B cell (primary cell): ENCODE results near the gene FARSB. TPM values are rescaled to one million over a fixed set of nuclear protein-coding genes. Genes with fewer than 3 reads are reported as not detected.

Experiments
- ATAC-seq: fragments of 200-7000 bp; cut with Tn5 transposase; one replicate; pipeline ENCODE4 v1.10.0; 2021; ENCODE audit warnings: low read depth, mild to moderate bottlenecking, moderate number of reproducible peaks, moderate library complexity
- CTCF ChIA-PET: fragments of 350-600 bp; sonication (Branson Sonifier 250); formaldehyde crosslinking; loops from one replicate; lab custom pipeline; 2021; ENCODE audit warnings: antibody characterized with exemption, inconsistent platforms; lab: Charles Lee
- POLR2A ChIA-PET: fragments of 350-600 bp; sonication (Branson Sonifier 250); formaldehyde crosslinking; loops from one replicate; lab custom pipeline; 2021; ENCODE audit warnings: antibody characterized with exemption; lab: Charles Lee
- DNase-seq: peaks from one replicate; pipeline ENCODE4 v3.0.0; 2013
- H2AFZ ChIP-seq: 2 replicates; pipeline ENCODE4 v1.6.1; 2012; ENCODE audit warnings: mild to moderate bottlenecking, low read depth, low read length; ENCODE audit not compliant: insufficient read depth, poor library complexity, severe bottlenecking
- H3K27ac ChIP-seq, 2 donors: 1 replicate in 1 of 2; 2 replicates in 1 of 2; pipeline ENCODE4 v1.5.1; 2012 to 2013; ENCODE audit warnings: low read length in 2 of 2, mild to moderate bottlenecking in 2 of 2, moderate library complexity in 1 of 2
- H3K27me3 ChIP-seq, 4 experiments: fragments of 200-600 bp in 1 of 4; sonication (generic) in 1 of 4; replicated peaks in 1 of 4; 1 replicate in 2 of 4; 2 replicates in 2 of 4; pipeline versions ENCODE4 v1.6.1 to v1.7.0; 2013 to 2016; ENCODE audit warnings: low read length in 3 of 4, mild to moderate bottlenecking in 2 of 4, mixed read lengths in 1 of 4, moderate library complexity in 1 of 4; ENCODE audit not compliant: insufficient read depth in 4 of 4, control insufficient read depth in 3 of 4; ENCODE audit errors: control extremely low read depth in 1 of 4
- H3K36me3 ChIP-seq, 2 experiments: replicated peaks in 1 of 2; 1 replicate in 1 of 2; 2 replicates in 1 of 2; pipeline versions ENCODE4 v1.6.1 to v1.7.1; 2013; ENCODE audit warnings: low read length in 1 of 2; ENCODE audit not compliant: insufficient read depth in 2 of 2, control insufficient read depth in 1 of 2; ENCODE audit errors: control extremely low read depth in 1 of 2, extremely low read depth in 1 of 2
- H3K4me1 ChIP-seq, 2 donors: fragments of 200-600 bp in 1 of 2; sonication (generic) in 1 of 2; 1 replicate in 1 of 2; 2 replicates in 1 of 2; pipeline versions ENCODE4 v1.5.1 to v1.6.1; 2013 to 2017; ENCODE audit warnings: low read length in 2 of 2; ENCODE audit not compliant: control insufficient read depth in 2 of 2, insufficient read depth in 2 of 2
- H3K4me2 ChIP-seq: replicated peaks from 2 replicates; pipeline ENCODE3; 2012; ENCODE audit warnings: mild to moderate bottlenecking, low read depth, low read length; ENCODE audit not compliant: poor library complexity, severe bottlenecking
- H3K4me3 ChIP-seq, 5 experiments: fragments of 200-600 bp in 1 of 5; sonication (generic) in 1 of 5; 1 replicate in 3 of 5; 2 replicates in 2 of 5; pipeline versions ENCODE4 v1.5.1 to v1.7.0; 2011 to 2016; ENCODE audit warnings: low read length in 4 of 5, mild to moderate bottlenecking in 4 of 5, low read depth in 2 of 5, control low read depth in 1 of 5, moderate library complexity in 1 of 5; ENCODE audit not compliant: insufficient read depth in 1 of 5; ENCODE audit errors: control extremely low read depth in 1 of 5, extremely low read depth in 1 of 5
- H3K79me2 ChIP-seq: fragments of 200-600 bp; sonication (generic); one replicate; pipeline ENCODE4 v1.6.0; 2016; ENCODE audit warnings: low read length; ENCODE audit not compliant: control insufficient read depth, insufficient read depth
- H3K9ac ChIP-seq: fragments of 200-600 bp; sonication (generic); 2 replicates; pipeline ENCODE4 v1.6.1; 2017; ENCODE audit warnings: mild to moderate bottlenecking, low read length, moderate library complexity
- H3K9me3 ChIP-seq, 3 donors: one replicate each; pipeline versions ENCODE4 v1.6.1 to v1.7.1; 2013; ENCODE audit warnings: low read length in 2 of 3; ENCODE audit not compliant: control insufficient read depth in 2 of 3, insufficient read depth in 1 of 3; ENCODE audit errors: control extremely low read depth in 1 of 3
- H4K20me1 ChIP-seq: 2 replicates; pipeline ENCODE4 v1.6.0; 2012; ENCODE audit warnings: mild to moderate bottlenecking, low read length; ENCODE audit not compliant: insufficient read depth, control insufficient read depth, poor library complexity, severe bottlenecking
- H3K27ac Mint-ChIP-seq: one replicate; pipeline ENCODE4 v1.8.0; 2021; ENCODE audit warnings: mixed read lengths
- H3K27me3 Mint-ChIP-seq: one replicate; pipeline ENCODE4 v1.8.0; 2021; ENCODE audit warnings: mixed read lengths
- H3K4me1 Mint-ChIP-seq: one replicate; pipeline ENCODE4 v1.8.0; 2021; ENCODE audit warnings: mixed read lengths
- H3K4me3 Mint-ChIP-seq: one replicate; pipeline ENCODE4 v1.8.0; 2021; ENCODE audit warnings: mixed read lengths
- H3K9me3 Mint-ChIP-seq: one replicate; pipeline ENCODE4 v1.8.0; 2022; ENCODE audit warnings: mixed read lengths; ENCODE audit not compliant: insufficient read depth
- EZH2 ChIP-seq: IDR thresholded peaks from 2 replicates; pipeline ENCODE4 v1.6.1; 2012; ENCODE audit warnings: borderline replicate concordance, low read depth, mild to moderate bottlenecking, moderate library complexity, low read length; ENCODE audit not compliant: insufficient read depth, poor library complexity, severe bottlenecking
- WGBS: methylation state at CpG from one replicate; pipeline ENCODE4 v1.1.5; 2013; ENCODE audit warnings: missing lambda C conversion rate; ENCODE audit not compliant: insufficient coverage; 5-methylcytosine and 5-hydroxymethylcytosine counted together
- intact Hi-C: fragments of 100-400 bp; cut with micrococcal nuclease; formaldehyde crosslinking; loops from one replicate; pipeline ENCODE4 v1.10.0; 2022
- polyA plus RNA-seq: library from polyadenylated mRNA; depleted of rRNA; stranded (reverse); fragments of >200 nt; gene quantifications from 2 replicates; pipeline ENCODE4 v1.2.3, GENCODE V29; 2012
- total RNA-seq, 2 donors: library from RNA; stranded (reverse); fragments of 120-200 nt in 1 of 2; gene quantifications; 1 replicate in 1 of 2; 2 replicates in 1 of 2; pipeline versions ENCODE4 v1.2.3 to v1.2.4, GENCODE V29; 2013 to 2022
- TF ChIP-seq, protein P1 (sequence below): fragments of 200-600 bp; IDR thresholded peaks from one replicate; pipeline ENCODE4 v1.8.0; 2022; ENCODE audit warnings: antibody characterized with exemption, mild to moderate bottlenecking

The FARSB gene
- total and polyA plus RNA-seq, 2 donors (not counting 1 experiment from before 2014, with no cell fraction given), result 9.2 to 10.2 TPM

DNA sequence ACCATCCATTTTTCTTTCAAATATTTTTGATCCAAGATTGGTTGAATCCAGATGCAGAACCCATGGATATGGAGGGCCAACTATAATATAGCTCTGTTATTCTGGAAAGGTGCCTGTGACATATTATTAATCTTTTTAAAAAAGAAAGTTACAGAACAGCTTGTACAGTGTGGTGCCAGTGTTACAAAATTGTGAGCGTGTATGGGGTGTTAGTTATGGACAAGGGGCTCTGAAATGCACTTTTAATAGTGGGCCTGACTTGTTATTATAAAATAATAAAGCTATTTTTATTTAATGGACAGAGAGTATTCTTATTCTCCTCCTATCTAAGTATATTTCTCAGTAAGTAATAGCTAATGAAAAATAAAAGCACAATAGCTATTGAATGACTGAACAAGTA, 111.2 kb downstream of the FARSB start:
- H2AFZ ChIP-seq, result no peak overlapping the region
- no peaks in the 10 kb centered on the region for H3K9me3 ChIP-seq
- no peaks in the 10 kb centered on the region for H4K20me1 ChIP-seq
- no peaks in the 10 kb centered on the region for H3K9me3 Mint-ChIP-seq
- no peak overlapping the region for H3K4me3 Mint-ChIP-seq
- WGBS, result no CpG with 5 or more reads among the region's 1 CpG
- H3K4me1 Mint-ChIP-seq, result no peaks in the 10 kb centered on the region
- no peak overlapping the region for H3K27ac ChIP-seq
- no peak overlapping the region for H3K9ac ChIP-seq
- H3K27me3 Mint-ChIP-seq, result no peaks in the 10 kb centered on the region
- H3K79me2 ChIP-seq, result no peaks in the 10 kb centered on the region
- POLR2A ChIA-PET, result no interaction called here
- no peak for DNase-seq
- no peak overlapping the region for H3K4me2 ChIP-seq
- H3K4me1 ChIP-seq, result no peaks in the 10 kb centered on the region
- no peak overlapping the region for H3K27ac Mint-ChIP-seq
- no peak for TF ChIP-seq EZH2
- CTCF ChIA-PET, result interaction anchor here (0.7 to 1.0 kb wide), 2 partner anchors 18 to 29 kb away, joined by 3 read pairs; no protein-coding TSS in a partner anchor
- H3K36me3 ChIP-seq, result no peaks in the 10 kb centered on the region
- no peak overlapping the region for H3K4me3 ChIP-seq
- intact Hi-C loops, result no loop called here
- no peak for ATAC-seq
- no peaks in the 10 kb centered on the region for H3K27me3 ChIP-seq

DNA sequence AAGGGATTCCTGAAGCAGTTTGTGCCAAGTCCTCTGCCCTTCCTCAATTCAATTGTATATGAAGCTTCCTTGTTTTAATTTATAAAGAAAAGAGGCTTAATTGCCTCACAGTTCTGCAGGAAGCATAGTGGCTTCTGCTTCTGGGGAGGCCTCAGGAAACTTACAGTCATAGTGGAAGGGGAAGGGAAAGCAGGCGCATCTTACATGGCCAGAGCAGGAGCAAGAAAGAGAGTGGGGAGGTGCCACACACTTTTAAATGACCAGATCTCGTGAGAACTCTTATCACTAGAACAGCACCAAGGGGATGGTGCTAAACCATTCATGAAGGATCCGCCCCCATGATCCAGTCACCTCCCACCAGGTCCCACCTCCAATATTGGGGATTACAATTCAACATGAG, 117.4 kb downstream of the FARSB start:
- Histone ChIP-seq H3K79me2 (no peaks in the 10 kb centered on the region), H3K4me2 (no peak overlapping the region), H3K27me3 (no peaks in the 10 kb centered on the region), H4K20me1 (no peaks in the 10 kb centered on the region), H2AFZ (no peak overlapping the region), H3K27ac (no peak overlapping the region), H3K9me3 (no peaks in the 10 kb centered on the region), H3K4me1 (no peaks in the 10 kb centered on the region), H3K4me3 (no peak overlapping the region), H3K36me3 (no peaks in the 10 kb centered on the region), H3K9ac (no peak overlapping the region)
- TF ChIP-seq, protein P1, sequence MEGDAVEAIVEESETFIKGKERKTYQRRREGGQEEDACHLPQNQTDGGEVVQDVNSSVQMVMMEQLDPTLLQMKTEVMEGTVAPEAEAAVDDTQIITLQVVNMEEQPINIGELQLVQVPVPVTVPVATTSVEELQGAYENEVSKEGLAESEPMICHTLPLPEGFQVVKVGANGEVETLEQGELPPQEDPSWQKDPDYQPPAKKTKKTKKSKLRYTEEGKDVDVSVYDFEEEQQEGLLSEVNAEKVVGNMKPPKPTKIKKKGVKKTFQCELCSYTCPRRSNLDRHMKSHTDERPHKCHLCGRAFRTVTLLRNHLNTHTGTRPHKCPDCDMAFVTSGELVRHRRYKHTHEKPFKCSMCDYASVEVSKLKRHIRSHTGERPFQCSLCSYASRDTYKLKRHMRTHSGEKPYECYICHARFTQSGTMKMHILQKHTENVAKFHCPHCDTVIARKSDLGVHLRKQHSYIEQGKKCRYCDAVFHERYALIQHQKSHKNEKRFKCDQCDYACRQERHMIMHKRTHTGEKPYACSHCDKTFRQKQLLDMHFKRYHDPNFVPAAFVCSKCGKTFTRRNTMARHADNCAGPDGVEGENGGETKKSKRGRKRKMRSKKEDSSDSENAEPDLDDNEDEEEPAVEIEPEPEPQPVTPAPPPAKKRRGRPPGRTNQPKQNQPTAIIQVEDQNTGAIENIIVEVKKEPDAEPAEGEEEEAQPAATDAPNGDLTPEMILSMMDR, result no peak
- TF ChIP-seq EZH2, result no peak
- WGBS, result 100% methylated on average over 2 of the region's 3 CpGs
- H3K4me1 Mint-ChIP-seq, result no peaks in the 10 kb centered on the region
- ATAC-seq, result no peak
- POLR2A ChIA-PET, result no interaction called here
- no peak overlapping the region for H3K27ac Mint-ChIP-seq
- intact Hi-C loops, result no loop called here
- no peaks in the 10 kb centered on the region for H3K9me3 Mint-ChIP-seq
- no peaks in the 10 kb centered on the region for H3K27me3 Mint-ChIP-seq
- no peak for DNase-seq
- H3K4me3 Mint-ChIP-seq, result no peak overlapping the region
- CTCF ChIA-PET, result no interaction called here
